ENCODE results near the gene GSK3A.
A peak's percentile ranks its signal among the peaks of the same experiment; 100 is the strongest.

Gene GSK3A

DNA sequence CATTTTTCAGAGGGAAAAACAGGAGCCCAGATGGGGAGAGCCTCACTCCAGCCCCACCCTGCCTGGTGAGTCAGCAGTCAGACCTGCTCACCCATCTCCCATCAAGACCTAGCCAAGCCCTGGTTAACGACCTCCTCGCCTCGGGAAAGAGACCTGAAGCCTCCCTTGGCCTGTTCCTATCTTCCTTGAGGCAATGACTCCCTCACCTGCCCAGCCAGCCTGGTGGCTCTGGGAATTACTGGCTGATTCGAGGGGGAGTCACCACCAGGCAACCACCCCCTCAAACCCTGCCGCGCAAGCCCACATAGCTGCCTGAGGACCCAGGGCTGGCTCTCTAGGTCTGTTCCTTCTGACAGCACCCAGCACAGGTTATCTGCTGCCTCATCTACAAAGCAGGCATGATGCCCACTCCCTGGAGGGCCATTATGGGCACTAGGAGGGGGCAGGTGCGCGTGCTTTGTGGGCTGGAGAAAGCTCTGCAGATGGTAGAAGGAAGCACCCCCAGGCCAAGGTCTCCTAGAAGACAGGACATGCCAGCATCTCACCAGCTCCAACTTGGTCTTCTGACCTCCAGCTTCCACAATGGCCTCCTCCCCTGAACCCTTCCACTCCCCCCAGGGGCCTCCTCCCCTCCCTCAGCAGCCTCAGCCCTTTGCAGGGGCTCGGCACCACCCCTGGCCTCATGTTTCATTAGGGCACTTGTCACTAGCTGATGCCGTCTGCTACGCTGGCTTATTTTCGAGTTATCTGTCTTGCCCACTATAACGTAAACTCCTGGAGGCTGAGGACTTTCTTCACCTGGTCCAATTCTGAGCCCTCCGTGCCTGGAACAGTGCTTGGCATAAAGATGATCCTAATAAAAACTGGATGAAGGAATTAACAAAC, 35.3 kb downstream of the GSK3A start (continued):
- TF ChIP-seq, protein P1, sequence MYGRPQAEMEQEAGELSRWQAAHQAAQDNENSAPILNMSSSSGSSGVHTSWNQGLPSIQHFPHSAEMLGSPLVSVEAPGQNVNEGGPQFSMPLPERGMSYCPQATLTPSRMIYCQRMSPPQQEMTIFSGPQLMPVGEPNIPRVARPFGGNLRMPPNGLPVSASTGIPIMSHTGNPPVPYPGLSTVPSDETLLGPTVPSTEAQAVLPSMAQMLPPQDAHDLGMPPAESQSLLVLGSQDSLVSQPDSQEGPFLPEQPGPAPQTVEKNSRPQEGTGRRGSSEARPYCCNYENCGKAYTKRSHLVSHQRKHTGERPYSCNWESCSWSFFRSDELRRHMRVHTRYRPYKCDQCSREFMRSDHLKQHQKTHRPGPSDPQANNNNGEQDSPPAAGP (tag by site-specific recombination; IDR thresholded peaks at IDR 0.05), result peak; percentile 55
- TF ChIP-seq ZBTB21 (tag by site-specific recombination; IDR thresholded peaks at IDR 0.05), result no peak
- TF ChIP-seq ZNF529 (tag by site-specific recombination; IDR thresholded peaks at IDR 0.05; ENCODE audit: insufficient replicate concordance), result no peak
- TF ChIP-seq, protein P2, sequence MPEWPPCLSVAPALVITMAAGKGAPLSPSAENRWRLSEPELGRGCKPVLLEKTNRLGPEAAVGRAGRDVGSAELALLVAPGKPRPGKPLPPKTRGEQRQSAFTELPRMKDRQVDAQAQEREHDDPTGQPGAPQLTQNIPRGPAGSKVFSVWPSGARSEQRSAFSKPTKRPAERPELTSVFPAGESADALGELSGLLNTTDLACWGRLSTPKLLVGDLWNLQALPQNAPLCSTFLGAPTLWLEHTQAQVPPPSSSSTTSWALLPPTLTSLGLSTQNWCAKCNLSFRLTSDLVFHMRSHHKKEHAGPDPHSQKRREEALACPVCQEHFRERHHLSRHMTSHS (tag by site-specific recombination; IDR thresholded peaks at IDR 0.05), result no peak
- 0 out of 2 replicates have a peak, but pooled peaks have one; percentile 21 for TF ChIP-seq ZNF600 (tag by site-specific recombination; IDR thresholded peaks at IDR 0.05)
- peak; percentile 32 for TF ChIP-seq KLF1 (tag by site-specific recombination; IDR thresholded peaks at IDR 0.05)
- peak; percentile 61 for TF ChIP-seq ZBTB17 (tag by site-specific recombination; IDR thresholded peaks at IDR 0.05)
- no peak for TF ChIP-seq ZNF518A (tag by site-specific recombination; conservative IDR thresholded peaks at IDR 0.05; ENCODE audit: low read depth)
- no peak for TF ChIP-seq ZNF747 (tag by site-specific recombination; IDR thresholded peaks at IDR 0.05)
- peak; percentile 73 for TF ChIP-seq ZFHX2 (tag by site-specific recombination; conservative IDR thresholded peaks at IDR 0.05)
- peak; percentile 73 for TF ChIP-seq EGR2 (tag by site-specific recombination; IDR thresholded peaks at IDR 0.05; ENCODE audit: low read depth)

DNA sequence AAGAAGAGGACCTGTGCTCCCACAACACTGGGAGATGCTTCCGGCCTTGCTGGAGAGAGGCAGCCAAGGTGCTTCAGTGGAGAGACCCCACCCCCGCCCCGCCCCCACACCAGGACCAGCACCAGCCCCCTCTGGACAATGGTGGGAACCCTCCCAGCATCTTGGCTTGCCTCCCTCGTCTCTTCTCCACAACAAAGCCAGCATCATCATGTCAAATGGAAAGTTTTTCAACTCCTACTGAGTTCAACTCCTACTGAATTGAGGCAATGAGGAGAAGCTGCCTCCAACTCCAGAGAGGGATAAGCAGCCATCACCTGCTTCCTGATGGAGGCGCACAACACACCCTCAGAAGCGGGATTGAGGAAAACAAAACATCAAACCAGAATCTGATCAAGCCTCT, 37.7 kb downstream of the GSK3A start:
- CTCF ChIA-PET, result interaction anchor here (1.2 to 1.6 kb wide), 2 partner anchors 18 to 170 kb away, joined by 3 to 4 read pairs; no protein-coding TSS in a partner anchor
- Histone ChIP-seq H3K4me1 (ENCODE audit: control insufficient read depth, insufficient read depth, low read length) (no peaks in the 10 kb centered on the region), H3K27ac (ENCODE audit: extremely low read depth, low read depth, low read length) (no peak overlapping the region), H3K9me3 (ENCODE audit: control insufficient read depth, insufficient read depth, low read depth, low read length) (no peaks in the 10 kb centered on the region), H3K4me3 (ENCODE audit: low read depth, low read length) (no peak overlapping the region), H3K36me3 (ENCODE audit: control insufficient read depth in 2 of 2, insufficient read depth in 1 of 2, low read length in 2 of 2) (peaks cover 87 to 98% of the 10 kb centered on the region in 2 experiments)
- TF ChIP-seq ZNF510 (tag by site-specific recombination; IDR thresholded peaks at IDR 0.05; ENCODE audit: insufficient replicate concordance) (no peak), ZFHX2 (tag by site-specific recombination; conservative IDR thresholded peaks at IDR 0.05) (peak; percentile 53), YY1 (tag by site-specific recombination; IDR thresholded peaks at IDR 0.05) (no peak), ZNF140 (tag by site-specific recombination; IDR thresholded peaks at IDR 0.05) (no peak), EGR2 (tag by site-specific recombination; IDR thresholded peaks at IDR 0.05; ENCODE audit: low read depth) (peak; percentile 58; the same call in 1 of the 2 replicates)
- POLR2A ChIA-PET, result no interaction called here

GRCh38 chr19:42203700-42204099, 38.7 kb downstream of the GSK3A start:
- Histone ChIP-seq H3K4me1 (ENCODE audit: control insufficient read depth, insufficient read depth, low read length) (no peaks in the 10 kb centered on the region), H3K9me3 (ENCODE audit: control insufficient read depth, insufficient read depth, low read depth, low read length) (no peaks in the 10 kb centered on the region), H3K27ac (ENCODE audit: extremely low read depth, low read depth, low read length) (no peak overlapping the region), H3K36me3 (ENCODE audit: control insufficient read depth in 2 of 2, insufficient read depth in 1 of 2, low read length in 2 of 2) (peaks cover 81 to 98% of the 10 kb centered on the region in 2 experiments), H3K4me3 (ENCODE audit: low read depth, low read length) (no peak overlapping the region)
- POLR2A ChIA-PET, result no interaction called here
- TF ChIP-seq REST (tag by site-specific recombination; IDR thresholded peaks at IDR 0.05), result peak; percentile 97
- no peak for TF ChIP-seq KLF1 (tag by site-specific recombination; IDR thresholded peaks at IDR 0.05)
- CTCF ChIA-PET, result interaction anchor here (0.6 kb wide), 1 partner anchor 430 kb away, joined by 3 read pairs; no protein-coding TSS in a partner anchor
